ENCODE measurements around the gene TCF7.

Gene TCF7

GRCh38 chr5:134107779-134108178, 6.7 kb upstream of the TCF7 start:
- no peak overlapping the region for H3K27ac ChIP-seq
- TF ChIP-seq, protein P1, sequence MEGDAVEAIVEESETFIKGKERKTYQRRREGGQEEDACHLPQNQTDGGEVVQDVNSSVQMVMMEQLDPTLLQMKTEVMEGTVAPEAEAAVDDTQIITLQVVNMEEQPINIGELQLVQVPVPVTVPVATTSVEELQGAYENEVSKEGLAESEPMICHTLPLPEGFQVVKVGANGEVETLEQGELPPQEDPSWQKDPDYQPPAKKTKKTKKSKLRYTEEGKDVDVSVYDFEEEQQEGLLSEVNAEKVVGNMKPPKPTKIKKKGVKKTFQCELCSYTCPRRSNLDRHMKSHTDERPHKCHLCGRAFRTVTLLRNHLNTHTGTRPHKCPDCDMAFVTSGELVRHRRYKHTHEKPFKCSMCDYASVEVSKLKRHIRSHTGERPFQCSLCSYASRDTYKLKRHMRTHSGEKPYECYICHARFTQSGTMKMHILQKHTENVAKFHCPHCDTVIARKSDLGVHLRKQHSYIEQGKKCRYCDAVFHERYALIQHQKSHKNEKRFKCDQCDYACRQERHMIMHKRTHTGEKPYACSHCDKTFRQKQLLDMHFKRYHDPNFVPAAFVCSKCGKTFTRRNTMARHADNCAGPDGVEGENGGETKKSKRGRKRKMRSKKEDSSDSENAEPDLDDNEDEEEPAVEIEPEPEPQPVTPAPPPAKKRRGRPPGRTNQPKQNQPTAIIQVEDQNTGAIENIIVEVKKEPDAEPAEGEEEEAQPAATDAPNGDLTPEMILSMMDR (IDR thresholded peaks at IDR 0.05): no peak
- TF ChIP-seq ZFX (IDR thresholded peaks at IDR 0.05; ENCODE audit: borderline replicate concordance): no peak

- TF ChIP-seq ZFX (IDR thresholded peaks at IDR 0.05; ENCODE audit: borderline replicate concordance): no peak
- TF ChIP-seq, protein P1 (IDR thresholded peaks at IDR 0.05): no peak
Observed at GRCh38 chr5:134110382-134110781, 4.1 kb upstream of the TCF7 start.

GRCh38 chr5:134111741-134112647, 2.5 kb upstream of the TCF7 start:
- H3K27ac ChIP-seq: no peak overlapping the region
- TF ChIP-seq, protein P1 (IDR thresholded peaks at IDR 0.05): no peak
- TF ChIP-seq ZFX (IDR thresholded peaks at IDR 0.05; ENCODE audit: borderline replicate concordance): no peak

More at GRCh38 chr5:134110382-134110781, 4.1 kb upstream of the TCF7 start:
- H3K27ac ChIP-seq: no peak overlapping the region

DNA sequence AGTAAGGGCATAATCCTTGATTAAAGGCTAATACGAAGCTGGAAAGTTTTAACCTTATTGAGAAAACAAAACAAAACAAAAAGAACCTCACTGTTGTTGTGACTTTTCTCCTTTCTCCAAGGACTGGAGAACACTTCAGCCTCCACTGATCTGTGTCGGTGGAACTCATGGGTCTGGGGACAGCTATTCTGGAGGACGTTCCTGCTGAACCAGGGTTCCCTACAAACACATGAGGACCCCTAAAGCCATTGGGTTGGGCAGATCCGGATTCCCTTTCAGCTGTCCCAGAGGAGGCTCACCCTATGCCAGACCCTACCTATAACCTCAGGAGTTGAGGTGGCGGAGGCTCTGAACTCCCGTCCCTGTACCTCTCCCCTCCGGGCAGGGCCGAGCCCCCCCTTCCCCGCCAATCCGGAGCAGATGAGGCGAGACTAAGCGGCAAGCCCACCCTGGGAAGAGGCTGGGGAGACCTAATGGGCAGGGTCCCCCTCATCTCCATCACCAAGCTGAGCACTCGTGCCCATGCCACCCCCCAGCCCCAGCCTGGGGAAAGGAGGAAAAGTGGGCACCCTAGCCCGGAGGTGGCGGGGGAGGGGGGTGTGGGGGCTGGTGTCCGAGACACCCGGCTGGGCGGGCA, 1.6 kb upstream of the TCF7 start:
- TF ChIP-seq, protein P1 (IDR thresholded peaks at IDR 0.05): no peak
- TF ChIP-seq ZFX (IDR thresholded peaks at IDR 0.05; ENCODE audit: borderline replicate concordance): no peak
- H3K27ac ChIP-seq: no peak overlapping the region

DNA sequence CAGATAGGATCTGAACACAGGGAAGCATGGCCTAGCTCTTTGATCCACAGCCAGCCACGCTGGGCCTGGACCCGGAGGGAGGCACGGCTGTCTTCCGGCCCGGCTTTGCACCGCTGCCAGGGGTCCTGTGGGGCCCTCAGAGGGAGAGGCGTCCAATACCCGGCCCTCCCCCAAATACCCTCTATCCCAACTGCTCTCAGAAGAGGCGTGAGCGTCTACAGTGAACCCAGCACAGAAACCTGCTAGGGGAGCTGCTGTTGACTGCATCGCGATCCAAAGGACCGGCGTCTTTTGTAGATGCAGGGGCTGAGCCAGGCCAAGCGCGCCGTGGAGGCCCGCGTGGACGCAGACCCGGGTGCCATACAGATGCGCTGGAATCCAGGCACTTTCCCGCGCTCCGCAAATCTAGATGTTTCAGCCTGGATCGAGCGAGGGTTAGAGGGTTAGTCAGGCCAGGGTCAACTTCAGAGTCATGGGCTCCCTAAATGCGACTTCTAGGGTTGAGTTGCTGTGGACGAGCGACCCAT, 1.1 kb upstream of the TCF7 start:
- TF ChIP-seq, protein P1 (IDR thresholded peaks at IDR 0.05): no peak
- no peak overlapping the region for H3K27ac ChIP-seq

GRCh38 chr5:134114886-134115805, 665 bp downstream of the TCF7 start:
- H3K27ac ChIP-seq: no peak overlapping the region

More at GRCh38 chr5:134114886-134115805, 665 bp downstream of the TCF7 start:
- TF ChIP-seq, protein P1 (IDR thresholded peaks at IDR 0.05): no peak
- TF ChIP-seq ZFX (IDR thresholded peaks at IDR 0.05; ENCODE audit: borderline replicate concordance): no peak

All from 22Rv1 (cell line).